A673 (cell line): ENCODE results near the gene CCDC15. TPM values are rescaled to one million over a fixed set of nuclear protein-coding genes. Genes with fewer than 3 reads are reported as not detected.
A peak's percentile ranks its signal among the peaks of the same experiment; 100 is the strongest.

Experiments used
- Bru-seq: library from RNA; stranded (reverse); fragments of 400-500 nt; gene quantifications from one replicate; lab custom pipeline; 2021; lab: Mats Ljungman, UMichigan
- BruChase-seq, 2 experiments: library from RNA; stranded (reverse); fragments of 400-500 nt; gene quantifications; one replicate each; lab custom pipeline; 2021; lab: Mats Ljungman, UMichigan
- BruUV-seq: library from RNA; stranded (reverse); fragments of 400-500 nt; replicated peaks from 2 replicates; lab custom pipeline; 2021; lab: Mats Ljungman, UMichigan
- CTCF ChIA-PET: fragments of 300-600 bp; sonication (Branson Sonifier 250); formaldehyde crosslinking; loops from one replicate; lab custom pipeline; 2022; ENCODE audit warnings: antibody characterized with exemption; lab: Charles Lee
- POLR2A ChIA-PET: fragments of 300-600 bp; sonication (Branson Sonifier 250); formaldehyde crosslinking; loops from one replicate; lab custom pipeline; 2022; ENCODE audit warnings: antibody characterized with exemption; ENCODE audit not compliant: low non-redundant PET; lab: Charles Lee
- DNase-seq: peaks from one replicate; pipeline ENCODE4 v3.0.0-alpha.2; 2015; ENCODE audit warnings: low spot score
- H3K27ac ChIP-seq: fragments of 200-600 bp; sonication (generic); 2 replicates; pipeline ENCODE4 v1.5.1; 2016; ENCODE audit warnings: mixed run types, low read depth, mild to moderate bottlenecking, mixed read lengths, antibody characterized with exemption, low read length; ENCODE audit not compliant: poor library complexity, severe bottlenecking
- H3K27me3 ChIP-seq: fragments of 200-600 bp; sonication (generic); replicated peaks from 2 replicates; pipeline ENCODE4 v1.6.1; 2017; ENCODE audit warnings: mixed run types, low read depth, mild to moderate bottlenecking, mixed read lengths, antibody characterized with exemption, low read length; ENCODE audit not compliant: insufficient read depth, poor library complexity
- H3K36me3 ChIP-seq: fragments of 200-600 bp; sonication (generic); 2 replicates; pipeline ENCODE4 v1.6.1; 2016; ENCODE audit warnings: mixed run types, mild to moderate bottlenecking, mixed read lengths, antibody characterized with exemption, low read length; ENCODE audit not compliant: insufficient read depth, poor library complexity, severe bottlenecking
- H3K4me1 ChIP-seq: fragments of 200-600 bp; sonication (generic); 2 replicates; pipeline ENCODE4 v1.6.1; 2017; ENCODE audit warnings: mixed run types, mild to moderate bottlenecking, mixed read lengths, antibody characterized with exemption, low read length; ENCODE audit not compliant: insufficient read depth, poor library complexity, severe bottlenecking
- H3K4me3 ChIP-seq: fragments of 200-600 bp; sonication (generic); 2 replicates; pipeline ENCODE4 v1.5.1; 2016; ENCODE audit warnings: low read depth, mixed run types, mild to moderate bottlenecking, mixed read lengths, low read length; ENCODE audit not compliant: poor library complexity, severe bottlenecking
- H3K9me3 ChIP-seq: fragments of 200-600 bp; sonication (generic); 2 replicates; pipeline ENCODE4 v1.6.1; 2016; ENCODE audit warnings: mixed run types, low read depth, mild to moderate bottlenecking, mixed read lengths, antibody characterized with exemption, low read length; ENCODE audit not compliant: poor library complexity, severe bottlenecking
- EZH2 ChIP-seq: fragments of 200-600 bp; sonication (generic); IDR thresholded peaks from 2 replicates; pipeline ENCODE4 v1.6.1; 2017; ENCODE audit warnings: borderline replicate concordance, low read depth, mild to moderate bottlenecking, mixed read lengths, antibody characterized with exemption, low read length; ENCODE audit not compliant: poor library complexity, severe bottlenecking
- intact Hi-C: fragments of 100-400 bp; cut with micrococcal nuclease; formaldehyde crosslinking; loops from one replicate; pipeline ENCODE4 v1.10.0; 2022; ENCODE audit not compliant: unreplicated experiment
- long read RNA-seq: library from polyadenylated mRNA; stranded (forward); transcript quantifications from one replicate; pipeline ENCODE4 v2.0.0, GENCODE V29; 2022
- total RNA-seq: library from RNA; stranded (reverse); gene quantifications from 2 replicates; pipeline ENCODE4 v1.2.3, GENCODE V29; 2021
- TF ChIP-seq, protein P1 (sequence below): fragments of 300-800, 200-600 bp; sonication (generic); conservative IDR thresholded peaks from 2 replicates; pipeline ENCODE4 v1.5.1; 2017; ENCODE audit warnings: low read depth, mild to moderate bottlenecking, antibody characterized with exemption, low read length, moderate library complexity, mixed read lengths

Gene CCDC15, protein sequence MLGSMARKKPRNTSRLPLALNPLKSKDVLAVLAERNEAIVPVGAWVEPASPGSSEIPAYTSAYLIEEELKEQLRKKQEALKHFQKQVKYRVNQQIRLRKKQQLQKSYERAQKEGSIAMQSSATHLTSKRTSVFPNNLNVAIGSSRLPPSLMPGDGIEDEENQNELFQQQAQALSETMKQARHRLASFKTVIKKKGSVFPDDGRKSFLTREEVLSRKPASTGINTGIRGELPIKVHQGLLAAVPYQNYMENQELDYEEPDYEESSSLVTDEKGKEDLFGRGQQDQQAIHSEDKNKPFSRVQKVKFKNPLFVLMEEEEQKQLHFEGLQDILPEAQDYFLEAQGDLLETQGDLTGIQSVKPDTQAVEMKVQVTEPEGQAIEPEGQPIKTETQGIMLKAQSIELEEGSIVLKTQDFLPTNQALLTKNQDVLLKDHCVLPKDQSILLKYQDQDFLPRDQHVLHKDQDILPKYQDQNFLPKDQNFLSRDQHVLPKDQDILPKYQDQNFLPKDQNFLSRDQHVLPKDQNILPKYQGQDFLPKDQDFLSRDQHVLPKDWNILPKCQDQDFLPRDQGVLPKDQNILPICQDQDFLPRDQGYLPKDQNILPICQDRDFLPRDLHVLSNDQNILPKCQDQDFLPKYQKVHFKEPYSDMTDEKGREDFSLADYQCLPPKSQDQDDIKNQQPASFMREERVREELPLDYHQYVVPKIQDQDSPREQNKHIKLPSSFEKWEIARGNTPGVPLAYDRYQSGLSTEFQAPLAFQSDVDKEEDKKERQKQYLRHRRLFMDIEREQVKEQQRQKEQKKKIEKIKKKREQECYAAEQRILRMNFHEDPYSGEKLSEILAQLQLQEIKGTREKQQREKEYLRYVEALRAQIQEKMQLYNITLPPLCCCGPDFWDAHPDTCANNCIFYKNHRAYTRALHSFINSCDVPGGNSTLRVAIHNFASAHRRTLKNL
- total RNA-seq = 4.3 and 5.4 TPM in 2 replicates
- Bru-seq, nascent RNA = percentile 60 among the genes with signal in this experiment
- BruChase-seq, experiment 1, labeled RNA remaining after a 2-hour chase = percentile 57 among the genes with signal in this experiment
- percentile 43 among the genes with signal in this experiment for BruChase-seq, experiment 2, labeled RNA remaining after a 6-hour chase
- long read RNA-seq, partial matches to known transcripts = 0 of 5 reads
- long read RNA-seq, other reads (novel, unspliced or antisense) = 3 of 5 reads

DNA sequence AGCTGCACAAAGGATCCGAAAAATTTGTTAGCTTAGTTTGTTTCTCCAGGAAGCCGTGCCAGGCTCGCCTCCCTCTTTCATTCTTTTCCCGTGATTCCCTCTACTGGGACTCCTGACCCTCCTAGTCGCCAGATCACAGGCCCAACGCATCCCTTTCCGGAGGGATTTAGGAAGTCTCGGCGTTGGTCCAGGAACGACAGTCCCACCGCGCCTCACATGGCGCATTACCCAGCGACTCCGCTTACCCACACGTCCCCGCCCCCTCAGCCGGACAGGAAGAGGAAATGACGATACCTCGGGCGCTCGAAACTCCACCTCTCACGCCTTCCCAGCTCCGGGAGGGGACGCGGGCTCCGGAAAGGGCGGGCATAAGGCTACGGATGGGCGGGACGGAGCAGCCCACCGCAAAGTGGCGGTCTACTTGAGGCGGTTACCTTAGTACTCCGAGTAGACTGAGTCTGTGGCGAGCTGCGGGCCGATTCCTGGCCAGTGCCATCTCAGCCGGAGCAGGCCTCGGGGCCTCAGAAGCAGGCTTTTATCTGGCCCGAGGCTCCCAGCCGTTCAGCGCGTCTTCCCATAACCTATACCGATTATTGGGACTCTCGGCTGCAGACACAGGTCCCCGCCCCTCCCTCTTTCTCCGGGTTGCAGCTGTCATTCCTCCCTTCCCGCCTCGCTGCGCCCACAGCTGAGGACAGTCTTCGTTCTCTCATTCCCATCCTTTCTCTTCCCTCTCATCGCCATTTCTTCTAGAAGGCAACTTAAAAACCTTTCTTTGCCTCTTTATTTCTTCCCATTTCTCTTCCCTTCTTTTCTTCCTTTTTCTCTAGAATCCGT, at the start of gene CCDC15:
Gene CCDC15, plus strand, starts transcription at position 450 of the 837 bp plus-strand sequence. CDS start 531 bp downstream, outside the sequence.
- H3K9me3 ChIP-seq = no peaks in the 10 kb centered on the region
- no peaks in the 10 kb centered on the region for H3K27me3 ChIP-seq
- no TSS peak for BruUV-seq
- H3K4me3 ChIP-seq = peak within 1 kb of the TSS; percentile 65
- no peaks in the 10 kb centered on the region for H3K36me3 ChIP-seq
- DNase-seq = peak; percentile 100
- peak within 1 kb of the TSS; percentile 67 for H3K27ac ChIP-seq
- no peak for TF ChIP-seq EZH2
- TF ChIP-seq, protein P1, sequence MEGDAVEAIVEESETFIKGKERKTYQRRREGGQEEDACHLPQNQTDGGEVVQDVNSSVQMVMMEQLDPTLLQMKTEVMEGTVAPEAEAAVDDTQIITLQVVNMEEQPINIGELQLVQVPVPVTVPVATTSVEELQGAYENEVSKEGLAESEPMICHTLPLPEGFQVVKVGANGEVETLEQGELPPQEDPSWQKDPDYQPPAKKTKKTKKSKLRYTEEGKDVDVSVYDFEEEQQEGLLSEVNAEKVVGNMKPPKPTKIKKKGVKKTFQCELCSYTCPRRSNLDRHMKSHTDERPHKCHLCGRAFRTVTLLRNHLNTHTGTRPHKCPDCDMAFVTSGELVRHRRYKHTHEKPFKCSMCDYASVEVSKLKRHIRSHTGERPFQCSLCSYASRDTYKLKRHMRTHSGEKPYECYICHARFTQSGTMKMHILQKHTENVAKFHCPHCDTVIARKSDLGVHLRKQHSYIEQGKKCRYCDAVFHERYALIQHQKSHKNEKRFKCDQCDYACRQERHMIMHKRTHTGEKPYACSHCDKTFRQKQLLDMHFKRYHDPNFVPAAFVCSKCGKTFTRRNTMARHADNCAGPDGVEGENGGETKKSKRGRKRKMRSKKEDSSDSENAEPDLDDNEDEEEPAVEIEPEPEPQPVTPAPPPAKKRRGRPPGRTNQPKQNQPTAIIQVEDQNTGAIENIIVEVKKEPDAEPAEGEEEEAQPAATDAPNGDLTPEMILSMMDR = no peak
- H3K4me1 ChIP-seq = peaks cover 11% of the 10 kb centered on the region
- CTCF ChIA-PET = interaction anchor here (0.6 to 1.1 kb wide), 2 partner anchors 20 to 78 kb away, joined by 3 to 4 read pairs; no protein-coding TSS in a partner anchor
- POLR2A ChIA-PET = interaction anchor here (0.5 to 1.1 kb wide), 3 partner anchors 78 to 1907 kb away, joined by 3 to 4 read pairs (median 4); no protein-coding TSS in a partner anchor
- intact Hi-C loops = loop anchor here (5.0 kb wide), 1 partner anchor 638 kb away; the partner anchor contains the start of gene STT3A

DNA sequence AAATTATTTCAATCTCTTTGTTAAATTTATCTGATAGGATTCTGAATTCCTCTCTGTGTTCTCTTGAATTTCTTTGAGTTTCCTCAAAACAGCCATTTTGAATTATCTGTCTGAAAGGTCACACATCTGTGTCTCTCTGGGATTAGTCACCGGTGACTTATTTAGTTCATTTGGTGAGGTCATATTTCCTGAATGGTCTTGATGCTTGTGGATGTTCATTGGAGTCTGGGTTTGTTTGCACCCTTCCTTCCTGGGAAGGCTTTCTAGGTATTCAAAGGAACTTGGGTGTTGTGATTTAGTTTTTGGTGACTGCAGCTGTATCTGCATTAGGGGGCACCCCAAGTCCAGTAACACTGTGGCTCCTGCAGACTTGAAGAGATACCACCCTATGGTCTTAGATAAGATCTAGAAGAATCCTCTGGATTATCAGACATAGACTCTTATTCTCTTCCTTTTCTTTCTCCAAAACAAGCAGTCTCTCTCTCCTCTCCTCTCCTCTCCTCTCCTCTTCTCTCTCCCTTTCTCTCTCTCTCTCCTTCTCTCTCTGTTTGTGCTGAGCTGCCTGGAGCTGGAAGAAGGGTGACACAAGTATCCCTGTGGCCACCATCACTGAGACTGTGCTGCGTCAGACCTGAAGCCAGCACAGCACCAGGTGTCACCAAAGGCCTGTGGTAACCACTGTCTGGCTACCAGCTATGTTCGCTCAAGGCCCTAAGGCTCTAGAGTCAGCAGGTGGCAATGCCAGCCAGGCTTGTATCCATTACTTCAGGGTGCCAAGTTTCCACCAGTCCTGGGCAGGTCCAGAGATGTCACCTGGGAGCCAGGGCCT, 38.2 kb upstream of the CCDC15 start:
- ChIA-PET POLR2A (no interaction called here), CTCF (no interaction called here)
- Histone ChIP-seq H3K9me3 (no peaks in the 10 kb centered on the region), H3K4me3 (no peak overlapping the region), H3K36me3 (no peaks in the 10 kb centered on the region), H3K27ac (no peak overlapping the region), H3K4me1 (no peaks in the 10 kb centered on the region), H3K27me3 (no peaks in the 10 kb centered on the region)
- BruUV-seq = no TSS peak
- no peak for TF ChIP-seq EZH2
- TF ChIP-seq, protein P1 = no peak
- no peak for DNase-seq
- intact Hi-C loops = no loop called here
